ENCODE data around the gene PTMS.

GRCh38 chr12:6772331-6772695, 6.2 kb downstream of the PTMS start, which contains the start of gene LAG3:
- TF ChIP-seq, protein P1, sequence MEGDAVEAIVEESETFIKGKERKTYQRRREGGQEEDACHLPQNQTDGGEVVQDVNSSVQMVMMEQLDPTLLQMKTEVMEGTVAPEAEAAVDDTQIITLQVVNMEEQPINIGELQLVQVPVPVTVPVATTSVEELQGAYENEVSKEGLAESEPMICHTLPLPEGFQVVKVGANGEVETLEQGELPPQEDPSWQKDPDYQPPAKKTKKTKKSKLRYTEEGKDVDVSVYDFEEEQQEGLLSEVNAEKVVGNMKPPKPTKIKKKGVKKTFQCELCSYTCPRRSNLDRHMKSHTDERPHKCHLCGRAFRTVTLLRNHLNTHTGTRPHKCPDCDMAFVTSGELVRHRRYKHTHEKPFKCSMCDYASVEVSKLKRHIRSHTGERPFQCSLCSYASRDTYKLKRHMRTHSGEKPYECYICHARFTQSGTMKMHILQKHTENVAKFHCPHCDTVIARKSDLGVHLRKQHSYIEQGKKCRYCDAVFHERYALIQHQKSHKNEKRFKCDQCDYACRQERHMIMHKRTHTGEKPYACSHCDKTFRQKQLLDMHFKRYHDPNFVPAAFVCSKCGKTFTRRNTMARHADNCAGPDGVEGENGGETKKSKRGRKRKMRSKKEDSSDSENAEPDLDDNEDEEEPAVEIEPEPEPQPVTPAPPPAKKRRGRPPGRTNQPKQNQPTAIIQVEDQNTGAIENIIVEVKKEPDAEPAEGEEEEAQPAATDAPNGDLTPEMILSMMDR (conservative IDR thresholded peaks at IDR 0.05 in 1 of 2, IDR thresholded peaks at IDR 0.05 in 1 of 2; ENCODE audit: extremely low read depth in 1 of 2, insufficient read depth in 1 of 2, low read depth in 1 of 2, low read length in 2 of 2): no peak
- TF ChIP-seq EZH2 (IDR thresholded peaks at IDR 0.05; ENCODE audit: borderline replicate concordance, low read length): no peak

Data from mammary epithelial cell (primary cell).